Hematopoietic multipotent progenitor cell treated with erythropoietin and hydrocortisone succinate and interleukin-3 and kit ligand, for 4 days (in vitro differentiated cells): ENCODE measurements around the gene ZFP91.

Source experiments
- DNase-seq: peaks from one replicate; pipeline ENCODE4 v3.0.0-alpha.2; 2015

The ZFP91 gene

DNA sequence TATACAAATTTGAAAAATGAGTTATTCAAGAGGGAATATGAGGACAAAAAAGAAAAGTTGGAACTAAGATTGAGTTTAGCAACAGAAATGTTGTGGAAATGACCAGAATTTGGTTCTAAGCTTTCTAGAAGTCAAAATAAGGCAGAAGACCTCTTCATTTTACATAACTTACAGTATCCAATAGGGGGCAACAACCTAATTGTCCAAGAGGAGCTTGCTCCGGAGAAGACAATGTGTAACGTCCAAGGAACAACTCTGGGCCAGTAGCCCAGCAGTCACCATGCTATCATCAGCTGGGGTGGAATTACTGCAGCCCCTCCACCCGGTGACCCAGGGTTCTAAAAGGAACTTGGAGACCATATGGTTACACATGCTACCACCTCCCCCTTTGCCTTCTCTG lies 57.7 kb downstream of the ZFP91 start:
- DNase-seq = no peak

DNA sequence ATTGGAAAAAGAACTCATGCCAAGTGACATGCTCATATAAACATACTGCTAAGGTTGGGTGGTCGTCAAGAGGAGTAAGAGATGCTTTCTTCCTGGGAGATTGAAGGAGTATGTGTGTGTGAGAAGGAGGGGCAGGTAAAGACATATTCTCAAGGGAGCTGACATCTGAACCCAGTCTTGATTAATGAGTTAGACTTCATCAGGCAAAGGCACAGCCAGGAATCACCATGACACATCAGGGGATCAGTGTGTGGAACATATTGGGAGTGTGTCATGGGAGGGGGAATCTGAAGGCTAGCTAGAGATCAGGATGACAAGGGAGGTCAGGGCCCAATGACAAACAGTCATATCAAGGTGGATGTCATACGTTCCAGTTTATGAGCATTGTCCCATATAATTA lies 58.5 kb downstream of the ZFP91 start:
- DNase-seq = no peak

DNA sequence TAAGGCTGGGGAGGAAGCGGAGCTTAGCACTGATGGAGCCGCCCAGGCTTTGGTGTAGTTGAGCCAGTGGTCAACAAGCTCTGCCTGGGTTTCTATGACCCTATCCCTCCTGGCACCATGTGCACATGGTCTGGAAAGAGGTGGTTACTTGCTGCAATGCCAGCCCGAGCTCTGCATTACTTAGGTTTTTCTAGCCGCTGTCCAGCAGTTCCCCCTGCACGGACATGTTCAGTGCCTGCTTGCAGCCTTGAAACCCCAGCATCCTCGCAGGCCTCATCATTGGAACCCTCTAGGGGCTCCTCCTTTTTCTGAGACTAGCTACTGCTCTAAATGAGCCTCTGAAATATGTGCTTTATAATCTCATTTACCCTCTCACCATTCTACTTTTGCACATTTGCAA lies 60.2 kb downstream of the ZFP91 start:
- DNase-seq = no peak

DNA sequence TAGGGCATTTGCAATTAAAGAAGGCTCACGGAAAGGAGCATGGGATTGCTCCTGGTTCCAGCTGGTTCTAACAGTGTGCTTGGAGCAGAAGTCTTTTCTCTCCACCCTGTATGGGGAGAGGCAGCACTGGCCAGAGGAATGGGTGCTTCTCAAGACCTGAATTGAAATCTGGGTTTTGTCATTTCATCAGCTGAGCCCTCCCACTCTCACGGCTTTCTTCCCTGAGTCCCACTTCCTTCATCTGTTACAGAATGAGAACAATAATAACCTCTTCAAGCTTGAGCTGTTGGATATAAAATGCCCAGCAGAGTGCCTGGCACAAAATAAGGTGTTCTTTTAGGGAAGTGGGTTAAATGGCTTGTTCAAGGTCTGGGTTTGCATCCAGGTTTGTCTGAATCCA lies 60.8 kb downstream of the ZFP91 start:
- DNase-seq = no peak

DNA sequence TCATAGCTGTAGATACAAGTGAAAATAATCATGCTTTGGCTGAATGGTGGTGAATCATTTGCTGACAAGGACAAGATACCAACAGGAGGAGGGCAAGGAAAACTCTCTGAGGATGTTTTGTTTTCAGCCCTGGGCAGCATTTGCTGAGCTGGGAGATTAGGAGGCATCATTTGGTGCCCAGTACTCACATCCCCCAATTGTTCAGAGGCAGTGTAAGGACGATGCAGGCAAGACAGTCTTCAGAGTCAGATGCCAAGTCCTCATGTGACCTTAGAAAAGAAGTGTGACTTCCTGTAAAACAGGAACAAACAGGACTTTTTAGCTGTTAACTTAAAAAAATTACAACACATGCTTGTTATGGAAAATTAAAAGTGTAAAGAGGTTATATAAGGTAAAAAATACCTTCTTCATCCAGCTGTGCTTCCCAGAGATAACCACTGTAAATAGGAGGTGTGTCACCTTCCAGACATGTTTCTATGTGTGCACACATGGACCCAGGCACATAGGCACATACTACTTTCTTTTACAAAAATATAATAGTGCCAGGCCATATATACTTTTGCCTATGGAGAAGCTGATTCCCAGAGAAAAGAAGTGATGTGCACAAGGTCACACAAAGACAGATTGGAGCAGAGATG lies 61.6 kb downstream of the ZFP91 start:
- DNase-seq = peak; percentile 53

DNA sequence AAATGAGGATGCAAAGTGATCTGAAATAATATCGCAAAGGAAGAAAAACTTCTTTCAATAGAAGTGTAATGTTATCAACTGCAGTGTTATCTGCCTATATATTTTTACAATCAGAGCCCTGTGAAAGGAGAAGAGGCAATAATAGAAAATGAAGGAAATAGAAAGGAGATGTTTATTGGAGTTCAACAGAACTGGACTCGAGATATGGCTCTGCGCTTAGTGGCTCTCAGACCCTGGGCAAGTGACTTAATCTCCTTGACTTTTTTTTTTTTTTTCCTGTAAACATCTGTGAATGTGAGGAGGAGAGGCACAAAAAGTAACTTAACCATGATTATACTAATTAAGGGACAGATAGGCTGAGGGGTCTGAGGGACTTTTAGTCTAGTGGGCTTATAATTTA lies 62.5 kb downstream of the ZFP91 start:
- DNase-seq = no peak

DNA sequence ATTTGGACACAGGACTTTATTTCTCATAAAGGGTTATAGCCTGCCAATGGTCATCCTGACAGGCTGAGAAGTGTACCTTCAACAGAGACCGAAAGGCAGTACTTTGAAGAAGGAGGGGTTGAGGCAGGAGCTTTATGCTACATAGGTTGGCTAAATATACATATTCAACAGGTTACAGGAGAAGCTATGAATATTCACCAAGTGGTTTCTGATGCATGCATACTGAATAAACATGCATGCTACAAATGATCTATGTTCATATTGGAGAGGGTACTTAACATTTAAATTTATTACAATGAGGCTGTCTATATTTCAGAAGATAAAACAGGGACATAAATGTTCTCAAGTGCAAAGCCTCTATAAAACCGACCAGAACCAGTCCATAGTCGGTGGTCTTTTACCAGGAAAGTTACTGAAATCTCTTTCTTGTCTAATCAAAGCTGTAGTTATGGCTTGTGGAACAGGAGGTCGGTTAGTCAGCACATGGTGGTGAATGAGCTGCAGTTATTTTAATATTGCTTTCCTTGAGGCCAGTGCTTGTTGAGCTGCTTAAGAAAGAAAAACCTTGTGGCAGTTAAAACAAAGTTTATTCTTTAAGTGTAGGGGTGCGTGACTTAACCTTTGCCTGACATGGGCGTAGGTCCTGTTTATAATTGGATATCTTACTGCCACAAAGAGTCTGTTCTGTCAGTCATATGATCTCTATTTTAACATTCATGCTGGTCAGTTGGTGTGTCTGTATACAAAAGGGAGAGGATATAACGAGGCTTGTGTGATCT lies 63.1 kb downstream of the ZFP91 start:
- DNase-seq = no peak

DNA sequence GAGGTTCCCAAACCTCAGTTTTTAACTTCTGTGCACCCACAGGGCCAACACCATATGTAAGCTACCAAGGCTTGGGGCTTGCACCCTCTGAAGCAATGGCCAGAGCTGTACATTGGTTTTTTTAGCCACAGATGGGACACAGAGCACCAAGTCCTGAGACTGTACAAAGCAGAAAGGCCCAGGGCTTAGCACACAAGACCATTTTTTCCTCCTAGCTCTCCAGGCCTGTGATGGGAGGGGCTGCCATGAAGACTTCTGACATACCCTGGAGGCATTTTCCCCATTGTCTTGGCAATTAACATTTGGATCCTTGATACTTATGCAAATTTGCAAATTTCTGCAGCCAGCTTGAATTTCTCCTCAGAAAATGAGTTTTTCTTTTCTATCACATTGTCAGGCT lies 67.0 kb downstream of the ZFP91 start:
- DNase-seq = no peak

DNA sequence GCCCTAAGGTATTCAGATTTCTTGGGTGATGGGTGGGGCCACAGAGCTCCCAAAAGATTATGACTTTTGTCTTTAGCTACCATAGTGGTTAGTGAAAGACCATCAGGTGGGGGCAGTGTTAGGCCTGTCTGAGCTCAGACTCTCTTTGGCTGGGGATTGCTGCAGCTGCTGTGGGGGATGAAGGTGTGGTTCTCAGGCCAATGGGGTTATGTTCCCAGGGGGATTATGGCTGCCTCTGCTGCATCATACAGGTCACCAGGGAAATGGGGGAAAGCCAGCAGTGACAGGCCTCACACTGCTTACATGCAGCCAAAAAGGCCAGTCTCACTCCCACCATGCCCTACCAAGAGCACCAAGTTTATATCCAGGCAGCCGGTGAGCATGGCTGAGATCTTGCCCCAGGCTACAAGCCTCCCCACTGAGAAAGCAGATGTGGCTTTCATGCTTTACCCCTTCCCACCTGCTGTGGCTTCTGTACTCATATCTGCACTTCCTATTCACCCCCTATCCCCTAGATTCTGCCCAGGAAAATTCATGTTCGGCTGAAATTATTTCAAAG lies 68.4 kb downstream of the ZFP91 start:
- DNase-seq = no peak

DNA sequence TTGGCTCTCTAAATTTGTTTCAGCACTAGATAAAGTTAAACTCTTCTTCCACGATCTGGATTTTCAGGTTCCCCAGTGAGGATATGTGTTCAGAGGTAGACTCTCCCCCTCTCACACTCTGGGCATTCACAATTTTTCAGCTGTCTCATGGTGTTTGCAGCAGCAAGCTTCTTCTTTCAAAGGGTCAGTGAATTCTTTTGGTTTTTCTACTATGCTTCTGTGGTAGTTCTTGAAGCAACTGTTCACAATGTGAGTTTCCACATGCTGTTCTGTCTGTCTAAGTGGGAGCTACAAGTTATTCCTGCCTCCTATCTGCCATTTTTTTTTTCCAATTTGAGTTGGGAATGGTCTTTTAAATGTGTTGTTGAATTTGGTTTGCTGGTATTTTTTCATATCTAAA lies 69.0 kb downstream of the ZFP91 start:
- no peak for DNase-seq

DNA sequence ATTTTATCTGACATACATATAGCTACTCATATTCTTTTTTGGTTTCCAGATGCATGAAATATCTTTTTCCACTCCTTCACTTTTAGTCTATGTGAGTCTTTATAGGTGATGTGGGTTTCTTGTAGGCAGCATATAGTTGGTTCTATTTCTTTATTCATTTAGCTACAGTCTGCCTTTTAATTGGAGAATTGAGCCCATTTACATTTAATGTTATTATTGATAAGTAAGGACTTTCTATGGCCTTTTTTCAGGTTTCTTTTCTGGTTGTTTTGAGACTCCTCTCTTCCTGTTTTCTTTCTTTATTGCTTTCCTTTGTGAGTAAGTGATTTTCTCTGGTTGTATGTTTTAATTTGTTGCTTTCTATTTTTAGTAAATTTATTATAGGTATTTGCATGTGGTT lies 70.8 kb downstream of the ZFP91 start:
- DNase-seq = no peak

DNA sequence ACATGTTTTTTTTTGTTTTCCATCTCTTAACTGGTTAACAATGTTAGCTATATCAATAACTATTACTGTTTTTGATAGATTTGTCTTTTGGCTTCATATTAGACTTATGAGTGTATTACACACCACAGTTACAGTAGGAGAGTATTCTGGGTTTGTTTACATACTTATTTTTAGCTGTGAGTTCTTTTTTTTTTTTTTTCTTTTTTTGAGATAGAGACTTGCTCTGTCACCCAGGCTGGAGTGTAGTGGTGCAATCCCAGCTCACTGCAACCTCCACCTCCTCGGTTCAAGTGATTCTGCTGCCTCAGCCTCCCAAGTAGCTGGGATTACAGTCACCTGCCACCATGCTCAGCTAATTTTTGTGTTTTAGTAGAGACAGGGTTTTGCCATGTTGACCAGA lies 71.6 kb downstream of the ZFP91 start:
- DNase-seq = no peak

DNA sequence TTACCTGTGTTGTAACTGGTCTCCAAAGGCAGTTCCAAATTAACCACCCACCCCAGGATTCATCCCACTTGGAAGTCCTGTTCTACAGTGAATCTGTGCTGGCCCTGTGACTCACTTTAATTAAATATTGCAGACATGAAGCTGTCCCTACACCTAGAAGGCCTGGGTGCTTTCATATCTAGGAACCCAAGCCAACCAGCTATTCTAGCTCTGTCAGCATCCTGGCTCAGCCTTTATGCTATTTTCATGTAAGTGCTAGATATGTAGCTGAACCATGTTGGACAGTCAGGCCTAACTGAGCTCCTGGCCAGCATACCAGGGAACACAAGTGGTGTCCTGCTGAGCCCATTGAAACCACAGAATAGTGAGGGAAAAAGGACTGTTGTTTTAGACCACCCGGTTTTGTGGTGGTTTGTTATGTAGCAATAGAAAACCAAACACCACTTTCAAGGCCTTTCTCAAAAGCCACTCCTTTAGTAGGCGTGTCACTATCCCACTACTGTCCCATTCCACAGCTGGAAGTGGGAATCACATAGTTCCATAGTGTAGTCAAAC lies 73.9 kb downstream of the ZFP91 start:
- DNase-seq = no peak

DNA sequence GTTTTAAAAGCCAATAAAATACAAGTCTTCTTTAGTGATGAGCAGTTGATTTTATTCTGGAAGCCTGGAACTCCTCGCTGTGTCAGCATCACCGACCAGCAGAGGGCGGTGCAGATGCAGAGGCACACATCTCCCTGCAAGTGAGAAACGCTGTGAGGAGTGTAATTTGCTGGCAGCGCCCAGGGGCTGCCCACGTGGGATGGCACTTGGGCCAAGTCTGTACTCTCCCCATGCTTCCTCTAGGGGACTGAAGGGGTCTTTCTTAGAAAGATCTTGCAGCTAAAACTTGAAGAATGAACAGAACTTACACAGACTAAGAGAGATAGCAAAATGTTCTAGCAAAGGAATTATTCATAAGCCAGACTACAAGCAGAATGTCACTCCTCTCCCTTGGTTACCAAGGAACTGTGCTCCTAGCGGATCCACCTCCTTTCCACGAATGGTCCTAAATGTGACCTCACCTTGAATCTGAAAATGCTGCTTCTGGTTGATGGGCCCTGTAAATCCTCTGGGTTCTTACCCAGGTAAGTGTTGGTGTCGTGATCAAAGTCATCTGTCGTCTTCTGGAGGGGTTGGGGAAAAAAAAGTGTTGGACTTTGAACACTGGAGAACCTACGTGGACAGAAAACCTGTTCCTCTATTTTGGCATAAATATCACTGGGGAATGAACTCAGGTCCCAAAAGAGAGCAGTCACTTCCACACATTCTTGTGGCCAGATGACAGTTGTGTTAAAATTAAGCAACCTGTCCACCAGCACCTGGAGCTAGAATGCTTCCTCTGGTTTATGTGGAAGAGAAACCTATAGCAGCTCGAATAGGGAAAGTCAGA lies 75.4 kb downstream of the ZFP91 start:
- DNase-seq = peak; percentile 91

DNA sequence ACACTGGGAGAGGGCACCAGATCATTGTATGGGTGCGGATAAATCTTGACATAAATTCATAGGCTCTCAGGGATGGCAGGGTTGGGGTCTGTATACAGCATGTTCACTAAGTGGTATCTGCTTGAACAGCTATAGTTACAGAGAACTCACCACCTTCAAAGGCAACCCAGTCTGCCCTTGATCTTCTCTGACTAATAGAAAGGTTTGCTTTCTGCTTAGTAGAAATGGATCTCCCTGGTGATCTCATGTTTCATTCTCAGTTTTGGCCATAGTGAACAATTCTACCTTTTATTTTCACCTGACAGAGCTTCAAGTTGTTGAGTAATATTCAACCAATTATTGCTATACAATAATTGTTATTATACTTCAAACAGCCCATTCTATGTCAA lies 76.0 kb downstream of the ZFP91 start:
- DNase-seq = no peak

DNA sequence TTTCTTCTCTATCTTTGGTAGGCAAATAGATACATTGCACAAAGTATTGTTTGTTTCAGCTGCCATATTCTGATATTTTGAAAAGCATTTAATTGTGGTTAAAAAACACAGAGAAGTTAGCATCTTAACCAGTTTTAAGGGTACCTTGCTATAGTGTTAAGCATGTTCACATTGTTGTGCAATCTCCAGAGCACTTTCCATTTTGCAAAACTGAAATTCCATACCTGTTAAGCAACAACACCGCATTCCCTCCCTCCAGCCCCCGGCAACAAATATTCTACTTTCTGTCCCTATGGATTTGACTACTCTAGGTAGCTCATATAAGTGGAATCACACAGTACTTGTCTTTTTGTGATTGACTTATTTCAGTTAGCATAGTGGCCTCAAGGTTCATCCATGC lies 77.5 kb downstream of the ZFP91 start:
- no peak for DNase-seq

DNA sequence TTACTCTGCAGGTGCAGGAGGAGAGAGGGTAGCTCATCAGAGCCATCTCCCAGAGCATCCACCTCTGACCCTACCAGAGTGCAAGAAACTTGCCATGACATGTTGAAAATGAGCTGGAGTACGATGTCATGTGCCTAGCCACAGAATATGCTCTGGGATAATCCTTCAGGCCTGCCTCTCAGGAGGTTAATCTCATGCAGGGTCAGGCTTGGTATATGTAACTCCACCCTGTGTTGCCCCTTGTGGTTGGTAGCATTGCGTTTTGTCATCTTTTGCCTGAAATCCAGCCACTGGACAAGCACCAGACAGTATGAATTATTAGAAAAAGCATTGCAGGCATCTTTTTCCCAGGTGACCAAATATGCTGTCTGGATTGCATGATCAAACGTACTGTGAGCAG lies 79.8 kb downstream of the ZFP91 start:
- DNase-seq = no peak

DNA sequence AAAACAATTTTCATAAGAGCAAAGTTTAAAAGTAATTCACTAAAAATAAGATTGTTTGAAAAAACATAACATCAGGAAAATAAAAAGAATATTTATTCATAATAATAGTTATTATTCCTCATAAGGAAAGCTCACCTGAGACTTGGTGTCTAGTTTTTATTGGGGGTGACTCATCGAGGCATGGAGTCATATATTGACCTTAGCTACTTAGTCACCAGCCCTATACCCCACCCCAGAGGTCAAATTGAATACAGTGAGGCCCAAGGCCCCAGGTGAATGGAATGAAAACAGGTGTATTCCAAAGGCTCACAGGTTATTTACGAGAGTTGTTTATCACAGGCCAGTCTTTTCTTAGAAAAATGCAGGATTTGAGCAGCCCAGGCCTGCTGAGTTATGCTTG lies 80.5 kb downstream of the ZFP91 start:
- no peak for DNase-seq

DNA sequence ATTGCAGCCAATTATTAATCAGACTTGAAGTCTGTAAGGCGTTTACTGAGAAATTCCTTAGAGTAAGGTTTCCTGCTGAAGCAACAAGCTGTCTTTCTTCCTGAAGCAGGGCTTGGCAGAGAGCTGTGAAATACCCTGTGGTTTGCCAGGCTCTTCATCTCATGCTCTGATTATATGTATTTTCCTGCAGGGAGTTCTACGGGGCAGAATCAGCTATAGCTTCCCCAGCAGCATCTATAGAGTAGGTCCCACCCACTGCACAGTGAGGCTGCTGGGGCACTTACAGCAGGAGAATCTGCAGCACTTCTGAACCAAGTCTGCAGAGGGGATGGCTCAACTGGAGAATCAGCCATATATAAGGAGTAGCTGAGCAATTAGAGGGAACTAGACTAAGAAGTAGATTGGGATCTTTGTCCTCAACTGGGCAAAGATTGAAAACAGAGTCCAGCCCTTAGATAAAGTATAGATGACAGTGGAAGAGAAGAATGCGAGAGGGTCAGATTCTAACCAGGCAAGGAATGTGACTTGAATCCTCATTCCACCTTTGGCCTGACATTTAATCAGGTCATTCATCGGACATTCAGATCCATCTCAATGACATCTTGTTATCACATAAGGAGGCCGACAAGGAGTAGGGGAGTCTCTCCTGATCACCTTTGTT lies 81.2 kb downstream of the ZFP91 start:
- DNase-seq = no peak
